ENCODE data around the gene PDE6C. TPM values are rescaled to one million over a fixed set of nuclear protein-coding genes. Genes with fewer than 3 reads are reported as not detected.
A peak's percentile ranks its signal among the peaks of the same experiment; 100 is the strongest.

Gene PDE6C
- total and polyA plus RNA-seq, 2 of the 4 experiments (the other 2 are of a cell fraction): not detected

- Histone ChIP-seq H2BK20ac (ENCODE audit: low read depth, low read length) (no peak overlapping the region), H3K4me2 (ENCODE audit: low read depth, low read length) (no peak overlapping the region), H3K56ac (ENCODE audit: extremely low read depth, insufficient read depth, low read length) (no peak overlapping the region), H2AK5ac (ENCODE audit: low read depth, low read length) (no peak overlapping the region), H4K8ac (ENCODE audit: low read depth in 2 of 2, low read length in 2 of 2) (peak overlapping the region; percentile 93 to 94; a peak in 3 of 4 replicates), H2BK5ac (ENCODE audit: low read depth, low read length, poor library complexity, severe bottlenecking) (no peak overlapping the region), H2BK15ac (ENCODE audit: low read depth, low read length) (no peak overlapping the region), H3K9me3 (ENCODE audit: control insufficient read depth, insufficient read depth, low read length) (no peaks in the 10 kb centered on the region), H3K4me3 (ENCODE audit: insufficient read depth, low read depth, low read length) (no peak overlapping the region), H3K4me1 (ENCODE audit: control insufficient read depth, insufficient read depth, low read length) (no peaks in the 10 kb centered on the region), H3K9ac (ENCODE audit: low read depth, low read length) (no peak overlapping the region), H3K4ac (ENCODE audit: low read depth, low read length) (no peak overlapping the region), H4K5ac (ENCODE audit: low read depth, low read length) (peak overlapping the region; percentile 67), H4K91ac (ENCODE audit: insufficient read depth, low read depth, low read length) (no peak overlapping the region), H3K79me1 (ENCODE audit: low read depth in 1 of 2, low read length in 2 of 2) (peaks cover 10 to 18% of the 10 kb centered on the region in 2 experiments), H3K23ac (ENCODE audit: low read depth, low read length) (peak overlapping the region; percentile 31; the same call in 1 of the 2 replicates), H2AFZ (replicated peaks; ENCODE audit: low read length, poor library complexity) (peak overlapping the region; percentile 45), H4K20me1 (ENCODE audit: insufficient read depth, low read length) (no peaks in the 10 kb centered on the region), H3K27me3 (ENCODE audit: control insufficient read depth, insufficient read depth, low read length) (peaks cover 5% of the 10 kb centered on the region; the same call in 1 of the 2 replicates), H3K9me1 (ENCODE audit: insufficient read depth, low read length) (no peaks in the 10 kb centered on the region), H2AK9ac (replicated peaks; ENCODE audit: low read depth, low read length, poor library complexity) (no peak overlapping the region), H2BK120ac (ENCODE audit: low read depth, low read length) (no peak overlapping the region), H3K36me3 (ENCODE audit: control insufficient read depth, insufficient read depth, low read length) (peaks cover under 1% of the 10 kb centered on the region), H3K14ac (replicated peaks; ENCODE audit: low read depth, low read length) (no peak overlapping the region), H3K18ac (ENCODE audit: low read depth, low read length) (no peak overlapping the region), H3K27ac (ENCODE audit: insufficient read depth, low read length) (no peak overlapping the region)
- dilution Hi-C loops (cut with HindIII; ENCODE audit: low sequenced_read_pairs, unreplicated experiment) (no loop called here), intact Hi-C loops (cut with micrococcal nuclease) (loop anchor here (10.0 kb wide), 1 partner anchor 631 kb away; no protein-coding TSS in a partner anchor), in situ Hi-C loops (cut with MboI; ENCODE audit: low sequenced_read_pairs) (no loop called here)
- ChIA-PET POLR2A (ENCODE audit: unreplicated experiment) (no interaction called here), CTCF (no interaction called here)
- no TSS peak for BruUV-seq (replicated peaks)
- no peak for DNase-seq
- ATAC-seq (ENCODE audit: low read depth): no peak
- no CpG with 5 or more reads among the region's 1 CpG for WGBS, 2 experiments (ENCODE audit: extremely low coverage in 2 of 2, insufficient read length in 1 of 2)
- TF ChIP-seq FOS (IDR thresholded peaks at IDR 0.05; ENCODE audit: low read depth, low read length) (no peak), POLR2A (IDR thresholded peaks at IDR 0.05; ENCODE audit: low read depth, low read length) (no peak), MXI1 (IDR thresholded peaks at IDR 0.05; ENCODE audit: borderline replicate concordance, low read depth, low read length) (no peak), RCOR1 (IDR thresholded peaks at IDR 0.05; ENCODE audit: insufficient replicate concordance, low read length) (no peak), CEBPB (IDR thresholded peaks at IDR 0.05; ENCODE audit: low read depth, low read length) (no peak), NFE2L2 (IDR thresholded peaks at IDR 0.05; ENCODE audit: low read depth, low read length) (no peak), ELK1 (IDR thresholded peaks at IDR 0.05; ENCODE audit: borderline replicate concordance, low read depth, low read length) (no peak), SMC3 (IDR thresholded peaks at IDR 0.05; ENCODE audit: low read depth, low read length) (no peak)
- TF ChIP-seq, protein P1, sequence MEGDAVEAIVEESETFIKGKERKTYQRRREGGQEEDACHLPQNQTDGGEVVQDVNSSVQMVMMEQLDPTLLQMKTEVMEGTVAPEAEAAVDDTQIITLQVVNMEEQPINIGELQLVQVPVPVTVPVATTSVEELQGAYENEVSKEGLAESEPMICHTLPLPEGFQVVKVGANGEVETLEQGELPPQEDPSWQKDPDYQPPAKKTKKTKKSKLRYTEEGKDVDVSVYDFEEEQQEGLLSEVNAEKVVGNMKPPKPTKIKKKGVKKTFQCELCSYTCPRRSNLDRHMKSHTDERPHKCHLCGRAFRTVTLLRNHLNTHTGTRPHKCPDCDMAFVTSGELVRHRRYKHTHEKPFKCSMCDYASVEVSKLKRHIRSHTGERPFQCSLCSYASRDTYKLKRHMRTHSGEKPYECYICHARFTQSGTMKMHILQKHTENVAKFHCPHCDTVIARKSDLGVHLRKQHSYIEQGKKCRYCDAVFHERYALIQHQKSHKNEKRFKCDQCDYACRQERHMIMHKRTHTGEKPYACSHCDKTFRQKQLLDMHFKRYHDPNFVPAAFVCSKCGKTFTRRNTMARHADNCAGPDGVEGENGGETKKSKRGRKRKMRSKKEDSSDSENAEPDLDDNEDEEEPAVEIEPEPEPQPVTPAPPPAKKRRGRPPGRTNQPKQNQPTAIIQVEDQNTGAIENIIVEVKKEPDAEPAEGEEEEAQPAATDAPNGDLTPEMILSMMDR (conservative IDR thresholded peaks at IDR 0.05; ENCODE audit: low read depth, low read length): no peak
Measured at GRCh38 chr10:93703841-93704240, 91.5 kb downstream of the PDE6C start.
